Loucy (cell line): ENCODE data around the gene FAM43B.

Experiments used
- EZH2phosphoT487 ChIP-seq: fragments of 200-600 bp; IDR thresholded peaks from 2 replicates; pipeline ENCODE4 v1.6.1; 2018; ENCODE audit warnings: antibody characterized with exemption, mild to moderate bottlenecking, moderate library complexity, borderline replicate concordance
- TF ChIP-seq, protein P1 (sequence below): fragments of 200-600 bp; sonication (generic); conservative IDR thresholded peaks from 2 replicates; pipeline ENCODE4 v1.5.1; 2014; ENCODE audit warnings: mild to moderate bottlenecking, antibody characterized with exemption, low read length

DNA sequence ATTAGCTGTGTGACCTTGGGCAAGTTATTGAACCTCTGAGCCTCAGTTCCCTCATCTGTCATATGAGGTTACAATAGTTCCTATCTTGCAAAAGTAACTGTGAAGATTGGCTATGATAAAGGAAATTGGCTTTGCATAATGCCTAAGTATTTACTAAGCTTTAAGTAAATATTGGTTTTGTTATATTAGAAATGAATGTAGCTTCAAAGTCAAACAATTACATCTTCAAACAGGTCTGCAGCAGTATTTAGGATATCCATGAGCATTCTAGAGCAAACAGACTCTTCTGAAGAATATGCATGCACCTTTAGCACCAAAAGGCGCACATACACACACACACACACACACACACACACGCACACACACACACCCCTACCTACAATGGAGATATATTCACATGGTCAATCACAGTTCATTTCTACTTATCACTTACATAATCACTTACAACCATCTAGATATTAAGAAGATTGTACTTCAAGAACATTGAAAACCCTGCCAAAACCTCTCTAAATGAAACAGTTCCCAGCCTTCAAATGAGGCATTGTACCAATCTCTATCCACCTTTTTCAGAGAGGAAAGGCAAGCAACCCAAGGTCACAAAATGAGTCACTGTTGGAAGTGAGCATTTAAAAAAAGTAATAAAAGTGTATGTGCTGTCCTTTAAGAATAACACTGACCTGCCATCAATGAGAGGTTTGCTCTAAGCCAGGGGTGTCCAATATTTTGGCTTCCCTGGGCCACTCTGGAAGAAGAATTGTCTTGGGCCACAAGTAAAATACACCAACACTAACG lies 13.4 kb upstream of the FAM43B start:
- TF ChIP-seq, protein P1, sequence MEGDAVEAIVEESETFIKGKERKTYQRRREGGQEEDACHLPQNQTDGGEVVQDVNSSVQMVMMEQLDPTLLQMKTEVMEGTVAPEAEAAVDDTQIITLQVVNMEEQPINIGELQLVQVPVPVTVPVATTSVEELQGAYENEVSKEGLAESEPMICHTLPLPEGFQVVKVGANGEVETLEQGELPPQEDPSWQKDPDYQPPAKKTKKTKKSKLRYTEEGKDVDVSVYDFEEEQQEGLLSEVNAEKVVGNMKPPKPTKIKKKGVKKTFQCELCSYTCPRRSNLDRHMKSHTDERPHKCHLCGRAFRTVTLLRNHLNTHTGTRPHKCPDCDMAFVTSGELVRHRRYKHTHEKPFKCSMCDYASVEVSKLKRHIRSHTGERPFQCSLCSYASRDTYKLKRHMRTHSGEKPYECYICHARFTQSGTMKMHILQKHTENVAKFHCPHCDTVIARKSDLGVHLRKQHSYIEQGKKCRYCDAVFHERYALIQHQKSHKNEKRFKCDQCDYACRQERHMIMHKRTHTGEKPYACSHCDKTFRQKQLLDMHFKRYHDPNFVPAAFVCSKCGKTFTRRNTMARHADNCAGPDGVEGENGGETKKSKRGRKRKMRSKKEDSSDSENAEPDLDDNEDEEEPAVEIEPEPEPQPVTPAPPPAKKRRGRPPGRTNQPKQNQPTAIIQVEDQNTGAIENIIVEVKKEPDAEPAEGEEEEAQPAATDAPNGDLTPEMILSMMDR = no peak
- TF ChIP-seq EZH2phosphoT487 = no peak
